GOT3 (cell line): Measurements from ENCODE around the gene CCDC177.

Experiments
- DNase-seq: peaks from one replicate; lab custom pipeline; 2025; ENCODE audit warnings: mixed read lengths; lab: John Stamatoyannopoulos, UW

The CCDC177 gene

DNA sequence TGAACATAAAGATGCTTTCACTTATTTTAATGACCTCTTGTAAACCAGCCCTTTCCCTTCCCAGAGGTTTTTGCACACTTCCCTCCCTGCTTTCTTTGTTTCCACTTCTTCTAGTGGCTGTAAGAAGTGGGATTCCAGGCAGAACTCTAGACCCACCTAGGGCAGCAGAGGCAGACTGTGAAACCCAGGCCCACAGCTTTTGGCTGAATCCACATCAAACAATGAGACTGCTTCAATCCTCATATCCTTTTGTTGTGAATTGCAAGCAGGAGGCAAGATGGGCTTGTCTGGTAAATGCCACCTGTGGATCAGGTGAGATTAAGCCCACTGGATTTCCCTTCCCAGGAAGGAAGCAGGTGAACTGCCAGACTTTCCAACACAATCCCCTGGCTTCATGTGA is 12.8 kb downstream of the CCDC177 start:
- DNase-seq, result no peak

DNA sequence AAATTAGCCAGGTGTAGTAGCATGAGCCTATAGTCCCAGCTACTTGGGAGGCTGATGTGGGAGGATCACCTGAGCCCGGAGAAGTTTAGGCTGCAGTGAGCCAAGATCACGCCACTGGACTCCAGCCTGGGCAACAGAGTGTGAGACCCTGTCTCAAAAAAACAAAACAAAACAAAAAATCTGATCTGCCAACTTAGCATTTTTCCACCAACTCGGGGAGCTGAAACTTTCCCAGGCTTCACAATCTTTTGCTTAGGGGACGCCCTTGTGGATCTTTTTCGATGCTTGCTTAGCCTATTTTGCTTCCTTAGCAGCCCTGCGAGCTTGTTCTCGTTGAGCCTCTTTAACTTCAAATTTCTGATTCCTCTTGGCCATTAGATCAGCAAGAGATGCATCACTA is 13.8 kb downstream of the CCDC177 start:
- no peak for DNase-seq

- no peak for DNase-seq
Measured at GRCh38 chr14:69559581-69560011, 15.1 kb downstream of the CCDC177 start.

DNA sequence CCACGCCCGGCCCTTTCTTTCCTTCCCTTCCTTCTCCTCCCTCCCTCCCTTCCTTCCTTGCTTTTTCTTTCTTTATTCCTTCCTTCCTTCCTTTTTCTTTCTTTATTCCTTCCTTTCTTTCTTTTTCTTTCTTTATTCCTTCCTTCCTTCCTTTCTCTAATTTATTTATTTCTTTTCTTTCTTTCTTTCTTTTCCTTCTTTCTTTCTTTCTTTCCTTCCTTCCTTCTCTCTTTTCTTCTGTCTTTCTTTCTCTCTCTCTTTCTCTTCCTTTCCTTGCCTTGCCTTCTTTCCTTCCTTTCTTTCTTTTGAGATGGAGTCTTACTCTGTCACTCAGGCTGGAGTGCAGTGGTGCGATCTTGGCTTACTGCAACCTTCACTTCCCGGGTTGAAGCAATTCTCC is 15.9 kb downstream of the CCDC177 start:
- no peak for DNase-seq

DNA sequence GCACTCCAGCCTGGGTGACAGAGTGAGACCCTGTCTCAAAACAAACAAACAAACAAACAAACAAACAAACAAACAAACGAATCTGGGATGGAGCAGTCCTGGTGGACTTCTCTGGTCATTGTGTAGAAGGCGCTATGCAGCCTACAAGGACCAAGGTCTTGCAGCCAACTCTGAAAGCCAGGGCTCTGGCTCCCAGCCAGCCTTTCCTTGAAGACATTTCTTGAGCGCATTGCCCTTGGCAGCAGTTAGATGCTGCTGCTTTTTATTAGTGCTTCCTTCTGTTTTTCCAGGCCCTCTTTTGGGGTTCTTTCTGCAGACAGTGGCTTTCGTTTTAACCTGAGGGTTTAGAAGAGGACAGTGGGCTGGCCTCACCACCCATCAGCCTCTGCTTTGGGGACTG is 20.2 kb downstream of the CCDC177 start:
- DNase-seq, result no peak

- DNase-seq, result no peak
Measured at GRCh38 chr14:69553252-69553651, 21.4 kb downstream of the CCDC177 start.

DNA sequence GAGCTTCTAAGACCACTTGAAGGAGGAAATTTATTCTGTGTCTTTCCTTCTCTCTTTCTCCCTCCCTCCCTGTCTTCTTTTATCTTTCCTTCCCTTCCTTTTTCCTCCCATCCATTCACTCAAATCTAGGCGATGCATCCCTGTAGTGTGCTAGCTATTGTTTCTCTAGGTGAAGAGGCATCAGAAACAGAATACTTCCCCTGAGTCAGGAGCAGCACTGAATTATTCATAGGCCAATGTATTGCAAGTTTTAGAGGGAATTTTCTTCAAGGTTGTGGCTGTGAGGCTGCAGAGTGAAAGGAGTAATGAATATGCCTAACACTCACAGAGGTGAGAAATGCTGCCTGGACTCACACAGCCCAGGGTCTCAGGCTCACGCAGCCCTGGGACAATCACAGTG is 23.2 kb downstream of the CCDC177 start:
- DNase-seq, result no peak

GRCh38 chr14:69548566-69548965 is 26.1 kb downstream of the CCDC177 start:
- no peak for DNase-seq

- DNase-seq, result no peak
Measured at GRCh38 chr14:69547701-69548348, 26.8 kb downstream of the CCDC177 start.

- peak; percentile 4 for DNase-seq
Measured at GRCh38 chr14:69543341-69544115, 31.1 kb downstream of the CCDC177 start.

GRCh38 chr14:69542311-69542710 is 32.4 kb downstream of the CCDC177 start:
- DNase-seq, result no peak

DNA sequence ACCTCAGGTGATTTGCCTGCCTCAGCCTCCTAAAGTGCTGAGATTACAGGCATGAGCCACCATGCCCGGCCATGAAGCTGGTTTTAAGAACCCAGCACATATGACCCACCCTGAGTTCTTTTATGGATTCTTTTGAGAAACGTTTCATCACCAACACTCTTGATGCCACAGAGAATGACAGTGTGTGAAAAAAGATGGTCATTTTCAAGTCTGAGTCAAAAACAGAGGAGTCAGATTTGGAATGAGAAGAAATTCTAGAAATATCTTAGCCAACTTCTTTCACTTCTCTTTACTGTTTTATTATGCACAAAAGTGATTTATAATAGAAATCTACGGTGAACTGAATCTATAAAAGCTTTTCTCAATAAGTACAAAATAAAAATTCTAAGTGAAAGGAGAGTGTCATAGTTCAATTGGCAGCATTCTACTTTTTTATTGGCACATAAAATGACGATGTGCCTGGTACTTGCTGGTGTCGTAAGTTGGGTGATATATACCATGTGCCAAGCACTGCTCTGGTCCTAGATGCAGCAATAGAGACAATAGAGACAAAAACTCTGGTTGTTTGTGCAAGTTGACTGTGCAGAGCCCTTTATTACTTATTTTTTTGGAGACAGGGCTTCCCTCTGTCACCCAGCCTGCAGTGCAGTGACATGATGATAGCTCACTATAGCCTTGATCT is 33.9 kb downstream of the CCDC177 start:
- DNase-seq, result no peak

- no peak for DNase-seq
Measured at GRCh38 chr14:69539631-69540410, 34.9 kb downstream of the CCDC177 start.

GRCh38 chr14:69538766-69539165 is 35.9 kb downstream of the CCDC177 start:
- DNase-seq, result no peak

DNA sequence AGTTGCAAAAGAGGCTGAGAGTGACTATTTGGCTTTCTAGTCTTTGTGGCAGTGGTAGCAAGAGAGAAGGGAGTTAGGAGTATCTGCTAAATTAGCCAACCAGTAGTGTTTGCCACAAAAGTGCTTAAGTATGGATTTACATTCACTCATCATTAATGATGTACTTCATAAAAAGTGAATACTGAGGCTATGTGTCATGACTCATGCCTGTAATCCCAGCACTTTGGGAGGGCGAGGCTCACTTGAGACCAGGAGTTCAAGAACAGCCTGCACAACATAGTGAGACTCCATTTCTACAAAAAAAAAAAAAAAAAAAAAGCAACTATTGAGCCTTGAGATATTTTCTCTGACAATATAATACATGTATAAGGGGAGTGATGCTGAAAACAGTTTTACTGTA is 36.8 kb downstream of the CCDC177 start:
- no peak for DNase-seq

- no peak for DNase-seq
Measured at GRCh38 chr14:69536971-69537370, 37.7 kb downstream of the CCDC177 start.

GRCh38 chr14:69535230-69535848 is 39.3 kb downstream of the CCDC177 start:
- no peak for DNase-seq

DNA sequence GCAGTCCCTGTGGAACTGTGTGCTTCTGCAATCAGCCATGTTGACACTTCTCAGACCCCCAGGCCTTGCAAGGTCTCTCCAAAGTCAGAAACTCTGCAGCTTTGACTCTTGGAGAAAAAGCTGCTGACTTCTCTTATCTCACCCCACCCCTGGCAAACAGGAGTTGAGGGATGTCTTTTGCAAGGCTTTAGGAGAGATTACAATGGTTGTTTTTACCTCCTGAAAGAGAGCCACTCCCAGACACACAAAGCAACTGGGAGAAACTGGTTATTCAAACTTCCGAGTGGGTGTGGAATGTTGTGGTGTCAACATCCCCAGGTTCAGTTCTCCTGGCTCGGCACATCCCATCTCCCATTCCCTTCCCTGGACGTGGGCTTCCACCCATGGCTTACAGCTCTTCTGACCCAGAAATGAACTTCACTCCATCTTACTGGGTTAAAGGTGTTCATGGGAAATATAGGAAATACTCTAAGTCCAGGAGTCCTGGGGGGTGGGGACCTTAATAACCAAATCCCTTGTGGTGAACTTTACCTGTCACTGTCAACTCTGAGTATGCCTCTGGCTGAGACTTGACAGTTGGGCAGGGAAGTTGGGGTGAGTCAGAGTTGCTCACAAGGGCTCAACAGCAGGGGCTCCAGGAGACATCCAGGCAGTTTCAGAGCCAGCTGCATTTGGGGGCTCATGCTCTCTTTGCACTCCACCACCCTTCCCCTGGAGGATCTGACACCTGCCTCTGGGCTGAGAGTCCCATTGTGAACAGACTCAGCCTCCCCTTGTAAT is 41.9 kb downstream of the CCDC177 start:
- no peak for DNase-seq

- DNase-seq, result no peak
Measured at GRCh38 chr14:69531135-69531534, 43.5 kb downstream of the CCDC177 start.

GRCh38 chr14:69530095-69530494 is 44.6 kb downstream of the CCDC177 start:
- DNase-seq, result no peak

- no peak for DNase-seq
Measured at GRCh38 chr14:69529563-69529962, 45.1 kb downstream of the CCDC177 start.
